Measurements from ENCODE around the gene SESN1.

SESN1 gene

DNA sequence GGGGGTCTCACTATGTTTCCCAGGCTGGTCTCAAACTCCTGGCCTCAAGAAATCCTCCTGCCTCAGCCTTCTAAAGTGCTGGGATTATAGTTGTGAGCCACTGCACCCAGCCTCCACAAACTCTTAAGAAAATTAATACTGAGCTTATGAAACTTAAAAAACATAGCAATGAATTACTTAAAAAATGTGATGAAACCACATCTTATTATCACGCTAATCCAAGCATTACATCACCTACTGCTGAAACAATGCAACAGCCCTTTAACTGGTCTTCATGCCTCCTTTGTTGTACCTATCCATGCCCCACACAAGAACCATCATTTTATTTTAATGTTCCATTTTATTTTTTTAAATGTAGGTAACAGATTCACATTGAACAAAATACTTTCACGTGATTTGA is 24.9 kb downstream of the SESN1 start:
- in situ Hi-C loops (cut with HindIII; ENCODE audit: low sequenced_read_pairs) = no loop called here

DNA sequence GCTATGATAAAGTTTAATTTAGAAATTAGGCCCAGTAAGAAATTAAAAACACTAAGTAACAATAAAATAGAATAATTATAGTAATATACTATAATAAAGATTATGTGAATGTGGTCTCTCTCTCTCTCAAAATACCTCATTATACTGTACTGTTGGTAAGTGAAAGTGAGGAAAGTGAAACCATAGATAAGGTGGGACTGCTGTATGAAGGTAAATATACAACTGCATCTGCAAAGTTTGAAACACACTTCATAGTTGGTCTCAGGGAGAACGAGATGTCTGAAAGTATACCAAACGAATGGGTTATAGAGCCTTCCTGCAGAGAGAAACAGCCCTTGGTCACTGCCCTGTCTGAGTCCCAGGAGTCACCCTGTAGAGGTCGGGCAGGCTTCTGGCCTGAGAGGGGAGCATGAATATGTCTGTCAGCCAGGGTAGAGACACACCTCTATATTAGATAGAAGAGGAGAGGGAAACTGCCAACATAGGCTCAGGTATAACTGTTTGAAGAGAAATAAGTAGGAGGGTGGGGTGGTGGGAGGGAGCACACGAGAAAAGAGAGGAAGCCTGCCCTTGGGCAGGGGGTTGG is 31.8 kb downstream of the SESN1 start:
- in situ Hi-C loops (cut with HindIII; ENCODE audit: low sequenced_read_pairs) = no loop called here

DNA sequence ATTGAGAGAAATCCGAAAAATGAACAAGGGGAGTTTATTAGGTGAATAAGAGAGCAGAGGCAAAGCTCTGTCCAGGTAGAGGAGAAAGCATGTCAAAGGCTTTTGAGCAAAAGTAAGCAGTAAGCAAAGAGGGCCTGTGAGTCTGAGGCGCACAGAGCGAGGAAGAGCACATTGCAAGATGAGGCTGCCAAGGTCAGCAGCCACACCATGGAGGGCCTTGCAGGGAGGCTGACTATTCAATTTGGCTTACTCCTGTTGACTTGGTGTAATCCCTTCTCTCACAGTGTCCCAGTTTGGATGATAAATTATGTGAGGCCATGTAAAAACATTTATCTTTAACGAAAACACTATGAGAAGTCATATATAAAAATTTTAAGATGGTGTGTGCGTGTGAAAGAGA is 32.4 kb downstream of the SESN1 start:
- in situ Hi-C loops (cut with HindIII; ENCODE audit: low sequenced_read_pairs) = no loop called here

DNA sequence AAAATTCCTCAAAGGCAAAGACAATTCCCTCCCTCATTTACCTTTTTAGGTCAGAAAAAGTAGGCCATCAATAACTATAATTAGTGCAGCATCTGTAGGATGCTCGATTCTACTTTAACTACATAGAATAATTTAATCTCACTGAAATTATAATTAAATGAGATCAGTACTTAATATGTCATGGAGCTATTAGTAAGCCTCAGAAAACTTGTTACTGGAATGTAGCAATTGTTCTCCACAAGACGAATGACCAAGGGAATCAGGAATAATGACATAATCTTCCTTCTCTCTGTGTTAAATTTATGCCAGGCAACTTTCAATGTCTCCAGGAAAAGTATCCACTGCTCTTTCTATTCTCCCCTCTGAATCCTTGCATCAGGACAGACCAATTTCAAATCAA is 34.1 kb downstream of the SESN1 start:
- in situ Hi-C loops (cut with HindIII; ENCODE audit: low sequenced_read_pairs) = no loop called here

DNA sequence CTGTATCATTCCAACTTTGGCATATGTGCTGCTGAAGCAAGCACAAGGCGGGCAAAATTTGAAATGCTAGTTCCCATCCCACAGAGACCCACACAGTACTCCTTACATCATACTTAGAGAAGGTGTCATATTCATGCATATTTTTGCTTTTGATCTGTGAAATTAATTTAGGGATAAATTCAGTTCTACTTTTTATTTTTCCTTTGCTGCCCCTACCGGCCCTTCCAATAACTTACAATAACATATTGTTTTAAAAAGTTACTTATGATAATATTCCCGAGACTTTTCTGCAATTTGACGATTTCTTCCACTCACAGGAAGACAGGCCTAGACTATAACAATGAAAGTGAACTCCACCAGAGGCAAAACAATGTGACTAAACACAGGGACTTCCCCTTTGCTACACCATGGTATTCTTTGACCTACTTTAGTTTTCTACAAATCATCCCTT is 35.0 kb downstream of the SESN1 start:
- in situ Hi-C loops (cut with HindIII; ENCODE audit: low sequenced_read_pairs) = no loop called here

DNA sequence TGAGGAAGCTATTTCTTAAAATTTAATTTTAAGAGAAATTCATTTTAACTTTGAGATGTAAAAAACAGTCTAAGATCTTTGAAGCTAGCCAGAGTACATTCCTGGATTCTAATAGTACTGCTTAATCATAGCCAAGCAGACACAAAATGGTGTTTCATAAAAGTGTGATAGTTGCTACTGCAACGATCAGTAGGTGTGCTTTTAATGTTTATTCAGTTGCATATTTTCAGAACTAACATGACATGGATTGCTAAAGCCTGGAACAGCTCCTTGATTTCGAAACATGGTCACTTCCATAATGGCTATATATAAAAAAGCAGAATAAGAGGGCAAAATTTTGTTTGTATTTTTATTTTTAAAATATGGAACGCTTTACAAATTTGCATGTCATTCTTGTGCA is 35.5 kb downstream of the SESN1 start:
- in situ Hi-C loops (cut with HindIII; ENCODE audit: low sequenced_read_pairs) = no loop called here

DNA sequence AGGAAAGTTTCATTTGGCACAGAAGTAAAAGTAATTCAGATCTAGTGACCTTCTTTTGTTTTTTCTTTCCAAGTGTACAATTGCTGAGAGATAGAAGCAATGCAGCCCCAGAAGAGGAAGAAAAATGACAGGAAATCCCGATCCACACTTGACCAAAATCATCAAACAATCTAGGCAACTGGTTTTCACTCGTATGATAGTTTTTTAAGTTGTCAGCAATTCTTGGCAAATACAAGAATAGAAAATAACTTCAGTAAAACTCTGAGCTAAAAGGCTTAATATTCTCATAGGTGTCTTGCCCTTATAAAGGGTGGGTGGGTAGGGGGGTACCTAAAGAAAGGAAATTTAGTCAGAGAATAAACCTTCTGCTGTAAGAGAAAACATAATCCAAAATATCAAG is 36.0 kb downstream of the SESN1 start:
- in situ Hi-C loops (cut with HindIII; ENCODE audit: low sequenced_read_pairs) = no loop called here

DNA sequence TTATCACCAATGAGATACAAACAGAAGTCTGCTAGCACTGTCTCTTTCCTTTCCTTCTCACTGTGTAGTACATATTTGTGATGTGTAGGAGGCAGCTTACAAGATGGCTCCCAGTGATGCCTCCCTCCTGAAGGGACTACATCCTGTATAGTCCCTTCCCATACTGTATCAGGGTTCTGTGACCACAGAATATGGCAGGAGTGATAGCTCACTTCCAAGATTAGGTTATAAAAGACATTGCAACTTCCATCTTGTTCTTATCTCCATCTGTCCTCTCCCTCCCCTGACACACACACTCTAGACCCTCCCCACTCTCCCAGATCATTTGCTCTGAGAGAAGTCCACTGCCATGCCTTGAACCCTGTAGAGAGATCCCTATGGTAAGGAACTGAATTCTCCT is 38.0 kb downstream of the SESN1 start:
- in situ Hi-C loops (cut with HindIII; ENCODE audit: low sequenced_read_pairs) = no loop called here

DNA sequence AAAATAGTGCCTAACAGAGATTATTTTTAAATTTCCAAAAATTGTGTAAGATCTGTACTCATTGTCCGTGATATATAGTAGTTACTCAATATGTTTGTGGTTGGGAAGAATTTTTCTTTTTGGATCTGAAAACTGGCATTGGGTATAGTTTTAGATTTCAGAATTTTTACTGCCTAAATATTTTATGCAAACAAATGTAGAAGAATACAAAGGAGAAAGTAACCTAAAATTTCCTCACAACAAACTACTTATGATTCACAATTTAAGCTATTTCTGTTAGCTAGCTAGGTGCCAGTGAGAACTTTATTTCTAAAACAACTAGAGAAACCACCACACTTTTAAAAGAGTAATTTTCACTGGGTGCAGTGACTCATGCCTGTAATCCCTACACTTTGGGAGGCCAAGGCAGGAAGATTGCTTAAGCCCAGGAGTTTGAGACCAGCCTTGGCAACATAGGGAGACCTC is 38.8 kb downstream of the SESN1 start:
- in situ Hi-C loops (cut with HindIII; ENCODE audit: low sequenced_read_pairs) = no loop called here

DNA sequence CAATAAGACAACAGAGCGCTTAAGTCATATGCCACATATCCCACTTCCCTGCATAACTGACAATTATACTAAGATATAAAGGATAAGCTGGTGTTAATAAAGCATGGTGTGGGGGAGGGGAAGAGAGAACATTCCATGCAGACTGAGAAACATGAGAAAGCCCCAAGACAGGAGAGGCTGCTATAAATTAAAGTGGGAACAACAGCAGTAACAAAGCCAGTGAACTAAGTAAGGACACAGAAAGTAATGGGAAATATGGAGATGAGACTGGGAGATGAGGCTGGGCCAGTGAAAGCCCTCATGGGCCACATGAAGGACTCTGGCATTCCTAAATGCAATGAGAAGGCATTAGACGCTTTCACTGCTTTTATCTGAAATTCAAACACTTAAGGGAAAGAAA is 41.3 kb downstream of the SESN1 start:
- in situ Hi-C loops (cut with HindIII; ENCODE audit: low sequenced_read_pairs) = no loop called here

DNA sequence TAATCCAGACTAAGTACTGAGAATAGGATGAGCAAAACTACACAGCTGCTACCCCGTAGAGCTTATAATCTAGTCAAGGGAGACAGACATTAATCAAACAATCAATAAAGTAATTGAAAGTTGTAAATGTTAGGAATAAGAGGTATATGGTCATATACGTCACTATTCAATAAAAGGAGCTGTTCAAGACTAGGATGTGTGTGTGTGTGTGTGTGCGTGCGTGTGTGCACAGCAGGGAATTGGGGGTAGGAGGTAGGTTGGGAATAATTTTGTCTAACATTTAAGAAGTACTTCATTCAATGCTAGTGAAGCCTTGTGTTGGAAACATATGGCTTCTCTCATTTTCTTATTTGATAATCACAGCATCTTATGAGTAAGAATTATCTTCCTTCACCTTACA is 41.8 kb downstream of the SESN1 start:
- in situ Hi-C loops (cut with HindIII; ENCODE audit: low sequenced_read_pairs) = no loop called here

DNA sequence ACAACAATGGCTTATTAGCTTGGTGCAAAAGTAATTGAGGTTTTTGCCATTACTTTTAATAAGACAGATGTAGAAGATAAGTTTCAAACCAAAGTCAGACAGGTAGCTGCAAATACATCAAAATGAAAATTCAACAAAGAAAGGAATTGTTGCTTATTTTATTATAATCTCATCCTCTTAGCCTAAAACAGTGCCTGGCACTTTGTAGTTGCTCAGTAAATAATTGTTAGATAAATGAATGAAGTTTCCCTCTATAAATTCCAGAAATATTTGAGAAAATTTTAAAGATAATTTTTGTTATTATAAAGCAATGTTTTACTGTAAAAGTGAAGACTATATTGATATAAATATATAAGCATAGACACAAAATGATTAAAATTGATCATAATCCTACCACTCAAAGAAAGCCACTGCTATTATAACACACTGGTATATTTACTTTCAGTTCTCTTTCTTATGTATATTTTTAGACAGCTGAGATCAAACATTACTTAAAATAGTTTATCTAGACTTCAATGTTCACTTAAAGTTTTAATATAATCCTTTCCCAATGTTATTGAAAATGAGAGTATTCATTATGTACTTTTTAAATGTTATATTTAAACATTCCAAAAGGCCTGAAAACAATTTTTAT is 42.5 kb downstream of the SESN1 start:
- in situ Hi-C loops (cut with HindIII; ENCODE audit: low sequenced_read_pairs) = no loop called here

DNA sequence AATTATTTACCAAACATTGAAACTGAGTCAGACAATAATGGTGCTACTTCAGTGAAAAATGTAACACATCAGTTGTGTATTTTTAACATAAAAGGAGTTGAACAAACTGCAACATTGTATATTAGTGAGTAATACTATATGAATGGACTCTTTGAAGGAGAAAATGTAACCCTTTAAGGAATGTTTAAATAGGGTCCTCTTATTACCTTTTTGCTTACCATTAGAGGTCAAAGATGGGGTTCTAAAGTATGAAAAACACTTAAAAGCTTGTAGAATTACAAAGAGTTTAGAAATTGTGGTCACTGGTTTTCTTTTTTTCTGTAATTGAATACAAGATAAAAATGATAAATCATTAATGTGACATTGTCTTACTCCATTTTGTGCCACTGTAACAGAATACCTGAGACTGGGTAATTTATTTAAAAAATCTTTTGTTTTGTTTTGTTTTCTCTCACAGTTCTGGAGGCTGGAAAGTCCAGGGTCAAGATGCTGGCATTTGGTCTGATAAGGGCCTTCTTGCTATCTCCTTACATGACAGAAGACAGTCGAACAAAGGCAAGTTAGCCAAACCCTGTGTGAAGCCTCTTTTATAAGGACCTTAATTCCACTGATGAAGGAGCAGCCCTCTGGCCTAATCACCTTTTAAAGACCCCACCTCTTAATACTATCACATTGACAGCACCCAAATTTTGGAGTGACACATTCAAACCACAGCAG is 43.2 kb downstream of the SESN1 start:
- in situ Hi-C loops (cut with HindIII; ENCODE audit: low sequenced_read_pairs) = no loop called here

DNA sequence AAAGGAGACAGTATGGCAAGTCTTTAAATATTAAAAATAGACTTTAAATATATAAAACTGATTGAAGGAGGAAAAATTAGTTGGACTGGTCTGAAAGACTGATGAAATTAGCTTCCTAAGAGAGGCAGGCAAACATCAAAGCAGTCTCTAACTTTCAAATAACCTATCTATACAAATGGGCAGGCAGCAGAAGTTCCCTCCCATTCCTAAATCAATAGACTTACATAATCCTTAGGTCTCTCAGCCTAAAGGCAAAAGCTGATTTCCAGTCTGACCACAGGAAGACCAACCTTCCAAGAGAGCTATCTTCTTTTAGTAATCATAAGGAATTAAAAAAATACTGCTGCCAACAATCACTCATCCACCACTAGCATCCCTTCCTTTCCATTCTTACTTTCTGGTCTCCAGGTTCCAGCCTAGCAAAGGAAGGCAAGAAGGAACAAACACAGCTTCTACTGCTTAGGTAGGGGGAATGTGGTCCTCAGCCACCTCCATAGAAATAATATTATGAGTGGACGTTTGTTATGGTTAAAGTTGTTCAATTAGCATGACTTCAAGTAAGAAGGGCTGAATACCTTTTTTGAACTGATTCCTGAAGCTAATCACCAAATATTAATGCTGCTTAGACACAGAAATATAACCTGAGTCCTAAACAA is 44.1 kb downstream of the SESN1 start:
- in situ Hi-C loops (cut with HindIII; ENCODE audit: low sequenced_read_pairs) = no loop called here

DNA sequence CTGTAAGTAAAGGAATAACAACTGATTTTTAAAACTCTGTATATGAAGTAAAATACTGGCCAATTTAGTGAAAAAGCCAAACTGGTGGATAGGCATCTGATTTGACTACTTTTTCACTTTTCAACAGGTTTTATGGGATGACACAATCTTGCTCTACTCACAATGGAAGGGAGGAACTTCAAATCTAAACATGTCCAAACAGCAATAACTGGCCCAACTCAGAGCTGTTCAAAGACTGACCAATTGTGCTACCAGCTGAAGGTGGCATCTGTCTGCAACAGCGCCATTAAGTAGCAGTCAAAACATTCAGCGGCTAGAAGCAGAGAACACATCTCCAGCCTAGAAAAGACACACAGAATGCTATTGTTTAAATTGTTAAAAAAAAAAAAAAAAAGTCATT is 44.6 kb downstream of the SESN1 start:
- in situ Hi-C loops (cut with HindIII; ENCODE audit: low sequenced_read_pairs) = no loop called here

DNA sequence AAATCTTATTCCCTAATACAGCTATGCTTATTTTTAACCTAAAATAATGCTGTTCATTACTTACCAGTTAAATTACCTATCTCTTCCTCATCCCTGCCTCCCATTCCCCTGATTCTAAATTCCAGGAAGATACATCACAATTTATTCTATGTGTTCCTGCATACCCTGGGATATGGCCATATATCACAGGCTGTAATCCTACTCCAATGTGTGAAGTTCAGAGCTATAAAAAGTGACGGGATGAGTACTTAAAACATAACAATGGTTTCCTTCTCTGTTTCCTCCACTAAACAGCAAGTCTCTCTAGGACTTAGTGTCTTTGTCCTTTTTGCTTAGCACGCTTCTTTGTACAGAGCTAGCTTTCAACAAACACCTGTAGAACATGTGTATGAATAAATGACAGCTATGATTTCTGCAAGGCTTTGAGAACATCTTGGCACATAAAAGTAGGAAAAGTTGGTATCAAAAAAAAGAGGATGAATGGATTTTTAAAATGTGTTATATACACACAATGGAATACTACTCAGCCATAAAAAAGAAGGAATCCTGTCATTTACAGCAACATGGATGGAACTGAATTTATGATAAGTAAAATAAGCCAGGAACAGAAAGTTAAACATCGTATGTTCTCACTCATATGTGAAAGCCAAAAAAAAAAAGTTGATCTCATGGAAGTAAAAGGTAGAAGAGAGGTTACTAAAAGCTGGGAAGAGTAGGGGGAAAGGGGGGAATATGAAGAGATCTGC is 45.8 kb downstream of the SESN1 start:
- in situ Hi-C loops (cut with HindIII; ENCODE audit: low sequenced_read_pairs) = no loop called here

DNA sequence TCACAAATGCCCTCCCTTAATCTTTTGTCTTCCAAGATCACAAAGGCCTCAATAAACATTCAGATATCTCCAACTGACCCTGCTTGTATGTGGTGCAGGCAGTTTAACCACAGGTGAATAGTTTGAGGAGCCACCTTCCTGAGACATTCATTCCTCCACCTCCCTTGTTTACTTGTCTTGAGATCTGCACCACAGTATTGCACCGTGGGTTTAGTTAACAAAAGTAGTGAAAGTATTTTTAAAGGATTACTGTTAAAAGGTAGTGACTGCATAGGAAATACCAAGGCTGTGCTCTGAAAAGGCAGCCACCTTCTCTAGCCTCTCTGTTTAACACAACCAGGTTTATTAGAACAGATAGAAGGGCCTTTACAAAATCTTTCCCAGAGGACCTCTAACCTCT is 46.5 kb downstream of the SESN1 start:
- in situ Hi-C loops (cut with HindIII; ENCODE audit: low sequenced_read_pairs) = no loop called here

DNA sequence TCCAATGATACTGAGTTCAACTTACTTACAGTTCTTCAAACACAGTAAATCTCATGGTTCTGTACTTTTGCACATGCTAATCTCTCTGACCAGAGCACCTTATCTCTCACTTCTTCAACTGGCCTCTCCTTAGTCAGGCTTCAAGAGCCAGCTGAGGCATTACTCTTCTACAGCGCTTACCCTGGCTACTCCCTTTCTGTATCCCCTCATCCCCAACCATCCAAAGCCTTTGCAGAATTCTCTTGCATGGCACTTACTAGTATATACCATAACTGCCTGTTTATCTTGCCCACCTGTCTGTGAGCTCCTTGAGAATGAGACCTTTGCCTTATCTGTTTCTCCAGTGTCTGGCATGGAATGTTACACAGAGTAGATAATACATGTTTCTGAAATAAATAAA is 49.2 kb downstream of the SESN1 start:
- in situ Hi-C loops (cut with HindIII; ENCODE audit: low sequenced_read_pairs) = no loop called here

DNA sequence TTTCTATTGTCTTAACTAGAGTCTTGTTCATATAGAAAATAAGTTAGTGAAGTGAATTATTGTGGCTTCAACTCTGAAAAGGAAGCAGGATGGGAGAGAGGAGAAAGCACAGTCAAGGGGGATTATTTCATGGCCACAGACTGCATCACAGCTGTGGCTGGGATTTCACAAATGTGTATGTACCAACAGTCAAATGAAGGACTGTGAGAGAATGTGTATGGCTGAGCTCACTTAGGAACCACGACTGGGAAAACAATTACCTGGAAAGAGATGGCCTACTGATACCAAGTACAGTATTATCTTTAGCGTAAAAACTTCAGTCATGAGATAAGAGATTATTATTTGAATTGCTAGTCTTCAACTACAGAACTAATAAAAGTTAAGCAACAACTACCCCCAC is 54.9 kb downstream of the SESN1 start:
- in situ Hi-C loops (cut with HindIII; ENCODE audit: low sequenced_read_pairs) = no loop called here

DNA sequence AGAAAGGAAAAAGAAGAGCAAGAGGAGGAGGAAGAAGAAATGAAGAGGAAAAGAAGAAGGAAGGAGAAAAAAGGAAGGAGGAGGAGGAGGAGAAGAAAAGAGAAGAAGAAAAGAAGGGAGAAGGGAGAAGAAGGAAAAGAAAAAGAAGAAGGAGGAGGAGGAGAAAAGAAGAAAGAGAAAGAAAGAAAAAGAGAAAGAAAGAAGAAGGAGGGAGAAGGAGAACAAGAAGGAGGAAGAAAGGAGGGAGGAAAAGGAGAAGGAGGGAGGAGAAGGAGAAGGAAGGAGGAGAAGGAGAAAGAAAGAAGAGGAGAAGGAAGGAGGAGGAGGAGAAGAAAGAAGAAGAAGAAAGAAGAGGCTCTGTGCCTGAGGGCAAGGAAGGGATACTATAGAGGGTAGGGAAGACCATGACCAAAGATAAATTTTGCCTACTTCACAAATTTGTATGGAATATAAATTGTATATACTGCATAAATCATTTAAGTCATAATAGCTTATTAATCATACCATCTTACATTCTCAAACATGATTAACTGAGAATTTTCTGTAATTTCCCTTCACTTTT is 55.7 kb downstream of the SESN1 start:
- in situ Hi-C loops (cut with HindIII; ENCODE audit: low sequenced_read_pairs) = no loop called here
